GM18873 (cell line): ENCODE results near the gene NIPAL1.
A peak's percentile ranks its signal among the peaks of the same experiment; 100 is the strongest.

Source experiments
- ATAC-seq: cut with Tn5 transposase; IDR thresholded peaks from one replicate; pipeline ENCODE4 v1.9.1; 2021; ENCODE audit warnings: mild to moderate bottlenecking, moderate library complexity, moderate number of reproducible peaks; ENCODE audit not compliant: unreplicated experiment, low FRiP score

The NIPAL1 gene

GRCh38 chr4:48024522-48024921 lies 8.0 kb downstream of the NIPAL1 start:
- ATAC-seq = no peak

GRCh38 chr4:48025005-48025404 lies 8.4 kb downstream of the NIPAL1 start:
- no peak for ATAC-seq

GRCh38 chr4:48027653-48028052 lies 11.1 kb downstream of the NIPAL1 start:
- ATAC-seq = peak; percentile 81

DNA sequence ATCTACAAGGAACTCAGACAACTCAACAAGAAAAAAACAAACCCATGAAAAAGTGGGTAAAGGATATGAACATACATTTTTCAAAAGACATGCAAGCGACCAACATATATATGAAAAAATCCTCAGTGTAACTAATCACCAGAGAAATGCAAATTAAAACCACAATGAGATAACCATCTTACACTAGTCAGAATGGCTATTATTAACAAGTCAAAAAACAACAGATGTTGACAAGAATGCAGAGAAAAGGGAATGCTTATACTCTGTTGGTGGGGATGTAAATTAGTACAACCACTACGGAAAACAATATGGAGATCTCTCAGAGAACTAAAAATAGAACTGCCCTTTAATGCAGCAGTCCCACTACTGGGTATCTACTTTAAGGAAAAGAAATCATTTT lies 12.1 kb downstream of the NIPAL1 start:
- ATAC-seq = peak; percentile 52

- no peak for ATAC-seq
Observed at GRCh38 chr4:48030470-48030869, 13.9 kb downstream of the NIPAL1 start.

- no peak for ATAC-seq
Observed at GRCh38 chr4:48031802-48032525, 15.4 kb downstream of the NIPAL1 start.

DNA sequence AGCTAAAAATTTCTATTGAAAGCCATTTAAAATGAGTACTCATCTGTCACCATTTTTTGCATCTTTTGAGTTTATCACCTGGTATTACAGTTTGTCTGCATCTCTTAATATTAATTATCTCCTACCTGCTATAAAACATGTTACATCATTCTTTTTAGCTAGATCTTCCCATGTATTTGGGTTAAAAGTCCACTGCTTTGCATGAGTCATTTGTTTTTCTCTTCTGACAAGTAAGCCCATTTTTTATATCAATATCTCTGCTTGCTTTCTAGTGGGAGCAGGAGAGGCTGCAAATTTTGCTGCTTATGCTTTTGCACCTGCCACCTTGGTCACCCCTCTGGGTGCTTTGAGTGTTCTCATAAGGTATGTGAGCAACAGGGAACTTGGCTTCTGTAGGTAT lies 16.1 kb downstream of the NIPAL1 start:
- no peak for ATAC-seq

GRCh38 chr4:48033412-48033811 lies 16.8 kb downstream of the NIPAL1 start:
- no peak for ATAC-seq

GRCh38 chr4:48033825-48034413 lies 17.3 kb downstream of the NIPAL1 start:
- peak; percentile 41 for ATAC-seq

DNA sequence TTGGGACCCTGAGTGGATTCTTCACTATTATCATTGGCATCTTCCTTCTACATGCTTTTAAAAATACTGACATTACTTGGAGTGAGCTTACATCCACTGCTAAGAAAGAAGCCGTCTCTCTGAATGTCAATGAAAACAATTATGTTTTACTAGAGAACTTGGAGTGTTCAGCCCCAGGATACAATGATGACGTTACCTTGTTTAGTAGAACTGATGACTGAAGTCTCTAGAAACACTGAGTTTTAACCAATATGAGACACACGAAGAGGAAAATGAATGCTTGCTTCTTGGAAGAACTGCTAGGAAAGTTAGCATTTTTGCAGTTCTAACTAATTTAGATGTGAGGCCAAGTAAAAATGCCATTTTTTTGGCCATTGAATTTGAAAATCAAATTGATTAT lies 19.4 kb downstream of the NIPAL1 start:
- ATAC-seq = no peak

DNA sequence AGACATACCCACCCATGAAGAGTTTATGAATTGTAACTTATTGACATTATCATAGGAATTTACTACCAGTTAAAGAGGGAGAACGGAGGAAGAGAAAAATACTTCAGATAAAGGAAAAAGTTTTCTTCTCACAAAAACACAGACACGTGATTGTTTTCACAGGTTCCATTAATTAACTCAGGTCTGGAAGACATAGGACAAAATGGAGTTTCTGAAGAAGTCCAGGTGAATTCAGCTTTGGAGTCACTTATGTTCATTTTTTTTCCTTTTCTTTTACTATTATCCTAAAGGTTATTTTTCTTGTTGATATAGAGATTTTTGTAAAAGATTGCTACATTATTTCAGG lies 20.5 kb downstream of the NIPAL1 start:
- ATAC-seq = no peak

- ATAC-seq = no peak
Observed at GRCh38 chr4:48038666-48039065, 22.1 kb downstream of the NIPAL1 start.

- ATAC-seq = no peak
Observed at GRCh38 chr4:48039561-48039960, 23.0 kb downstream of the NIPAL1 start.

- no peak for ATAC-seq
Observed at GRCh38 chr4:48041535-48042137, 25.1 kb downstream of the NIPAL1 start.

- ATAC-seq = no peak
Observed at GRCh38 chr4:48042979-48043461, 26.4 kb downstream of the NIPAL1 start.

- no peak for ATAC-seq
Observed at GRCh38 chr4:48043504-48043903, 26.9 kb downstream of the NIPAL1 start.

- ATAC-seq = no peak
Observed at GRCh38 chr4:48044298-48044697, 27.7 kb downstream of the NIPAL1 start.

- no peak for ATAC-seq
Observed at GRCh38 chr4:48046059-48046458, 29.5 kb downstream of the NIPAL1 start.

- ATAC-seq = peak; percentile 100
Observed at GRCh38 chr4:48047421-48047844, 30.9 kb downstream of the NIPAL1 start.

GRCh38 chr4:48047896-48048295 lies 31.3 kb downstream of the NIPAL1 start:
- no peak for ATAC-seq

DNA sequence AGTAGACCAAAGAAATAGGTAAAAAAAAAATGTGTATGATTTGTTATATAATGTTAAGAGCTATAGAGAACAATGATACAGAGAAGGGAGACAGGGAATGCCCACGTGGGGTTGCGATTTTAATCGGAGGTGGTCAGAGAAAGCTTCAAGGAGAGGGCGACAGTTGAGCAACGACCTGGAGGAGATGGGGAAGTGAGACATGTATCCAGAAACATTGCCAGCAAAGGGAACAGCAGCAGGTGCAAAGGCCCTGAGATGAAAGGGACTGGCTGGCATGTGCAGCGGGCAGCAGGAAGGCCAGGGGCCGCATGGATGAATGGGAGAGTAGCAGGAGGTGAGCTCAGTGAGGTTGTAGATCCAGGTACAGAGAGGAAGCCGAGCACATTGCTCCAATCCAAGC lies 32.9 kb downstream of the NIPAL1 start:
- ATAC-seq = no peak

DNA sequence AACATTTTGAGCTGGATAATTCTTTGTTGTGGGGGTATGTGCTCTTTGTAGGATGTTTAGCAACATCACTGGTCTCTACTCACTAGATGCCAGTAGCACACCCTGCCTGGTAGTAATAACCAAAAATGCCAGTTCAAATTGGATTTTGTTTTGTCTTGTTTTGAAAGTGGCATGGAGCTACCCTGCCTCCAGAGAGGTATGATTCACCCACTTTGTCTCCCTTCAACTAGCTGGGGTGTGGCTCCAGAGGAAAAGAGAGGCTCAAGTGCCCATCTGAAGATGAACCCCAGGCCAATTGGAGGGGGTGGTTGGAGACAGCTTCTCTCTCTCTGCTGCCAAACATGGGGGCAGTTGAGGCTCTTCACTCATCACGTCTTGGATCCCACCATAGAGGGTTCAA lies 34.5 kb downstream of the NIPAL1 start:
- no peak for ATAC-seq
